ENCODE data around the gene RRBP1.

The RRBP1 gene

DNA sequence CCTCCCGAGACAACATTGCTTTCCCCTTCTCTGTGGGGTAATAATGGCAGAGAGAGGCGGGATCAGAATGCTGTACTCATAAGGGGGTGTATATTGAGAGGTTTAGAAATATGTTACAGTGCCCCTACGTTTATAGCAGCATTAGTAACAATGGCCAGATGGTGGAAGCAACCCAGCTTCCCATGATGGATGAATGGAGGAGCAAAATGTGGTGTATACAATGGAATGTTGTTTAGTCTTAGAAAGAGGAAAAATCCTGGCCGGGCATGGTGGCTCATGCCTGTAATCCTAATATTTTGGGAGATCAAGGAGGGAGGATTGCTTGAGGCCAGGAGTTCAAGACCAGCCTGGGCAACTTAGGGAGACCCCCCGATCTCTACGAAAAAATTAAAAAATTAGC is 30.7 kb upstream of the RRBP1 start:
- no peaks in the 10 kb centered on the region for H3K36me3 ChIP-seq (ENCODE audit: low read depth)
- H3K27ac ChIP-seq (ENCODE audit: poor library complexity, severe bottlenecking) = no peak overlapping the region
- no peaks in the 10 kb centered on the region for H3K27me3 ChIP-seq (ENCODE audit: insufficient read depth, poor library complexity, severe bottlenecking)
- no peaks in the 10 kb centered on the region for H3K9me3 ChIP-seq (ENCODE audit: severe bottlenecking)
- H3K4me1 ChIP-seq (ENCODE audit: insufficient read depth, poor library complexity, severe bottlenecking) = no peaks in the 10 kb centered on the region
- DNase-seq (ENCODE audit: low spot score) = no peak
- ATAC-seq (ENCODE audit: low read depth) = no peak
- TF ChIP-seq, protein P1, sequence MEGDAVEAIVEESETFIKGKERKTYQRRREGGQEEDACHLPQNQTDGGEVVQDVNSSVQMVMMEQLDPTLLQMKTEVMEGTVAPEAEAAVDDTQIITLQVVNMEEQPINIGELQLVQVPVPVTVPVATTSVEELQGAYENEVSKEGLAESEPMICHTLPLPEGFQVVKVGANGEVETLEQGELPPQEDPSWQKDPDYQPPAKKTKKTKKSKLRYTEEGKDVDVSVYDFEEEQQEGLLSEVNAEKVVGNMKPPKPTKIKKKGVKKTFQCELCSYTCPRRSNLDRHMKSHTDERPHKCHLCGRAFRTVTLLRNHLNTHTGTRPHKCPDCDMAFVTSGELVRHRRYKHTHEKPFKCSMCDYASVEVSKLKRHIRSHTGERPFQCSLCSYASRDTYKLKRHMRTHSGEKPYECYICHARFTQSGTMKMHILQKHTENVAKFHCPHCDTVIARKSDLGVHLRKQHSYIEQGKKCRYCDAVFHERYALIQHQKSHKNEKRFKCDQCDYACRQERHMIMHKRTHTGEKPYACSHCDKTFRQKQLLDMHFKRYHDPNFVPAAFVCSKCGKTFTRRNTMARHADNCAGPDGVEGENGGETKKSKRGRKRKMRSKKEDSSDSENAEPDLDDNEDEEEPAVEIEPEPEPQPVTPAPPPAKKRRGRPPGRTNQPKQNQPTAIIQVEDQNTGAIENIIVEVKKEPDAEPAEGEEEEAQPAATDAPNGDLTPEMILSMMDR (IDR thresholded peaks at IDR 0.05; ENCODE audit: poor library complexity, severe bottlenecking) = no peak
- no peak overlapping the region for H3K4me3 ChIP-seq (ENCODE audit: severe bottlenecking)

DNA sequence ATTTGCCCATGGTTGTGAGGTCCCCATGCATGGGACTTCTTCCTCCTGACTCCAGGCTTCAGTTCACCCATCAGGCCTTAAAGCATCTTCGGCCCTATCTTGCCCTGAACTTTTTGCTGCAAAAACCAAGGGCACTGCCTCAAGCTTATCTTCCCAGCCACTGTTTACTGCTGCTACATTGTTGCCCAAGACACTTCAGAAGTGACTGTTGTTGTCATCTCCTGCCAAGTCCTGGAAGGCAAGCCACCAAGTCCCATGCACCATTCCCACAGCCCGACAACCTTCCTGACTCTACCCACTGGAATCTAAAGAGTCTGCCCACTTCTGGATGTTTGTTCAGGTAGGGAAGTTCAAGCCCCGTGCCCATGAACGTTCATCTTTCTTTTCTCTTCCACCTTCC is 30.2 kb upstream of the RRBP1 start:
- H3K4me3 ChIP-seq (ENCODE audit: severe bottlenecking) = no peak overlapping the region
- DNase-seq (ENCODE audit: low spot score) (no peak), ATAC-seq (ENCODE audit: low read depth) (no peak)
- no peaks in the 10 kb centered on the region for H3K4me1 ChIP-seq (ENCODE audit: insufficient read depth, poor library complexity, severe bottlenecking)
- H3K27me3 ChIP-seq (ENCODE audit: insufficient read depth, poor library complexity, severe bottlenecking) = no peaks in the 10 kb centered on the region
- H3K27ac ChIP-seq (ENCODE audit: poor library complexity, severe bottlenecking) = no peak overlapping the region
- TF ChIP-seq, protein P1 (IDR thresholded peaks at IDR 0.05; ENCODE audit: poor library complexity, severe bottlenecking) = no peak
- no peaks in the 10 kb centered on the region for H3K36me3 ChIP-seq (ENCODE audit: low read depth)
- H3K9me3 ChIP-seq (ENCODE audit: severe bottlenecking) = no peaks in the 10 kb centered on the region

DNA sequence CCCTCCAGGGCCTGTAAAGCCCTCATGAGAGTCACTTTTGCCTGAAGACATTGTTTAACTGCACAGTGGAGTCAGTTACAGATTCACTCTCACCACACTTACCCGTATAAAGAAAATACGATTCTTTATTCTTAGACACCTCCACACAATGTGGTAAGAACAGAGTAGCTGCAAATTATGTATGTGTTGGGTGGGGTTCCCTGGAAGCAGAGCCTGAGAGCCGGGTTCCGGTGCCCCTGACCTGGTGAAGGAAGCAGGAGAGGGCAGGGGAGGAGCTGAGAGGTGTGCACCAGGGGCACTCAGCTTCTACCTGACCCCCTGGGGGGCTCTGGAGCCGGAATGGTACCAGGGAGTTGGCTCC is 29.2 kb upstream of the RRBP1 start:
- Histone ChIP-seq H3K4me1 (ENCODE audit: insufficient read depth, poor library complexity, severe bottlenecking) (no peaks in the 10 kb centered on the region), H3K4me3 (ENCODE audit: severe bottlenecking) (no peak overlapping the region), H3K27ac (ENCODE audit: poor library complexity, severe bottlenecking) (no peak overlapping the region), H3K36me3 (ENCODE audit: low read depth) (no peaks in the 10 kb centered on the region), H3K27me3 (ENCODE audit: insufficient read depth, poor library complexity, severe bottlenecking) (no peaks in the 10 kb centered on the region), H3K9me3 (ENCODE audit: severe bottlenecking) (no peaks in the 10 kb centered on the region)
- TF ChIP-seq, protein P1 (IDR thresholded peaks at IDR 0.05; ENCODE audit: poor library complexity, severe bottlenecking) = no peak
- no peak for DNase-seq (ENCODE audit: low spot score)
- no peak for ATAC-seq (ENCODE audit: low read depth)

DNA sequence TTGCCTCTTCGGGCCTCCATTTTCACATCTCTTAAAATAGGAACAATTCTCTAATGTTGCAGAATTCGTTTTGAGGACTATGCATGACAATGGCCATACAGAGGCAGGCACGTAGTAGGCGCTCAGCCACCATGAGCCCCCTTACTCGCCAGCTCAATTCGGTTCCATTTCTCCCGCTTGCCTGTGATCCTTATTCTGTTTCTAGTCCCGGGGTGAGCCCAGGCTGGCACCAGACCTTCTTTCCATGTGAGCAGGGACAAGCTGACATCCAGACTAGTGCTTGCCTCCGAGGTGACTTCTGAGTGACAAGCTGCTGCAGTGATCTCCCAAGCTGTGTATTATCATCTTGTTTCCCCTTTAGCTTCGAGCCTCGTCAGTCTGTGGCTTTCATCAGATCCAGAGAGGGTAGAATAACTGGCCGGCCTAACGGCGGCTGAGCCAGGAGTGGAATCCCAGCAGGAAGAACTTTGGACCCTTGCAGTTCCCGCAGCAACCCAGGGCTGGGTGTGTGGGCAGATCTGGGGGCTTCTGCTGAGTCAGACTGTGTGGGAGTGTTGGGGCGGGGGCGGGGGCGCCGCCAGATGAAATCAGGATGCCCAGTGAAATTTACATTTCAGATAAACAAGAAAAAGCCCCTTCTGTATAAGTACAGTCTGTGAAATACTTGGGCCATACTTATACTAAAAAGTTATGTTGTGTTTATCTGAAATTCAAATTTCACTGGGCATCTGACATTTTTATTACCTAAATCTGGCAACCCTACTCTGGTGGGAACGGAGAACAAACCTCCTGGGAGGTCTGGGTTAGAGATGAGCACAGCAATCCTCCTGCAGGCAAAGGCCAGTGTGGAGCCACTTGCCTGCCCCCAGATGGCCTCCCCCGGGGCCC is 28.6 kb upstream of the RRBP1 start:
- no peak for ATAC-seq (ENCODE audit: low read depth)
- H3K36me3 ChIP-seq (ENCODE audit: low read depth) = no peaks in the 10 kb centered on the region
- no peak for DNase-seq (ENCODE audit: low spot score)

More for the DNA sequence above, 28.6 kb upstream of the RRBP1 start:
- Histone ChIP-seq H3K9me3 (ENCODE audit: severe bottlenecking) (no peaks in the 10 kb centered on the region), H3K27ac (ENCODE audit: poor library complexity, severe bottlenecking) (no peak overlapping the region), H3K27me3 (ENCODE audit: insufficient read depth, poor library complexity, severe bottlenecking) (no peaks in the 10 kb centered on the region), H3K4me1 (ENCODE audit: insufficient read depth, poor library complexity, severe bottlenecking) (no peaks in the 10 kb centered on the region), H3K4me3 (ENCODE audit: severe bottlenecking) (no peak overlapping the region)
- TF ChIP-seq, protein P1 (IDR thresholded peaks at IDR 0.05; ENCODE audit: poor library complexity, severe bottlenecking) = no peak
